OCI-LY7 (cell line): ENCODE results near the gene CSNK1A1L. TPM values are rescaled to one million over a fixed set of nuclear protein-coding genes. Genes with fewer than 3 reads are reported as not detected.

Experiments
- BruUV-seq: library from RNA; stranded (reverse); fragments of 400-500 nt; replicated peaks from 2 replicates; lab custom pipeline; 2021; lab: Mats Ljungman, UMichigan
- CTCF ChIA-PET: fragments of 300-600 bp; sonication (Branson Sonifier 250); formaldehyde crosslinking; loops from one replicate; lab custom pipeline; 2022; ENCODE audit warnings: antibody characterized with exemption; ENCODE audit not compliant: unreplicated experiment; lab: Charles Lee
- POLR2A ChIA-PET: fragments of 300-600 bp; sonication (Branson Sonifier 250); formaldehyde crosslinking; loops from one replicate; lab custom pipeline; 2022; ENCODE audit warnings: antibody characterized with exemption; lab: Charles Lee
- DNase-seq: peaks from one replicate; pipeline ENCODE4 v3.0.0-alpha.2; 2015; ENCODE audit warnings: low spot score
- H2AFZ ChIP-seq: fragments of 200-600 bp; sonication (generic), shearing (Covaris generic); 2 replicates; pipeline ENCODE4 v1.6.1; 2014; ENCODE audit warnings: mild to moderate bottlenecking, antibody characterized with exemption, low read length, moderate library complexity
- H3K27ac ChIP-seq: fragments of 200-600 bp; sonication (generic); 2 replicates; pipeline ENCODE4 v1.5.1; 2014; ENCODE audit warnings: mixed run types, low read depth, mild to moderate bottlenecking, moderate library complexity, low read length, inconsistent platforms; ENCODE audit not compliant: poor library complexity, severe bottlenecking
- H3K36me3 ChIP-seq: fragments of 200-600 bp; sonication (generic); 2 replicates; pipeline ENCODE4 v1.6.1; 2014; ENCODE audit warnings: mild to moderate bottlenecking, antibody characterized with exemption, low read length, moderate library complexity, mixed read lengths; ENCODE audit not compliant: insufficient read depth
- H3K4me1 ChIP-seq: fragments of 200-600 bp; sonication (generic); 2 replicates; pipeline ENCODE4 v1.5.1; 2014; ENCODE audit warnings: mild to moderate bottlenecking, low read length; ENCODE audit not compliant: insufficient read depth, poor library complexity, severe bottlenecking
- H3K4me2 ChIP-seq: fragments of 200-600 bp; sonication (generic); 2 replicates; pipeline ENCODE4 v1.6.1; 2014; ENCODE audit warnings: mild to moderate bottlenecking, low read length
- H3K4me3 ChIP-seq: fragments of 200-600 bp; sonication (generic); 2 replicates; pipeline ENCODE4 v1.5.1; 2014; ENCODE audit warnings: mild to moderate bottlenecking, low read depth, low read length; ENCODE audit not compliant: poor library complexity, severe bottlenecking
- H3K79me2 ChIP-seq: fragments of 200-600 bp; sonication (generic); 2 replicates; pipeline ENCODE4 v1.6.1; 2016; ENCODE audit warnings: low read depth, mild to moderate bottlenecking, low read length, moderate library complexity, mixed read lengths; ENCODE audit not compliant: insufficient read depth
- H3K9me2 ChIP-seq: fragments of 200-600 bp; sonication (generic); 2 replicates; pipeline ENCODE4 v1.6.1; 2016; ENCODE audit warnings: mild to moderate bottlenecking, low read length, mixed read lengths; ENCODE audit not compliant: insufficient read depth
- H3K9me3 ChIP-seq: fragments of 200-600 bp; sonication (generic); 2 replicates; pipeline ENCODE4 v1.6.1; 2014; ENCODE audit warnings: mild to moderate bottlenecking, mixed run types, low read length, mixed read lengths
- H4K20me1 ChIP-seq: fragments of 200-600 bp; sonication (generic); 2 replicates; pipeline ENCODE4 v1.6.1; 2014; ENCODE audit warnings: mild to moderate bottlenecking, antibody characterized with exemption, low read length, moderate library complexity, mixed read lengths; ENCODE audit not compliant: insufficient read depth
- EZH2phosphoT487 ChIP-seq: fragments of 200-600 bp; sonication (generic); IDR thresholded peaks from 2 replicates; pipeline ENCODE4 v1.6.1; 2018; ENCODE audit warnings: low read depth, borderline replicate concordance, mild to moderate bottlenecking, mixed run types, antibody characterized with exemption, low read length, moderate library complexity, mixed read lengths
- intact Hi-C: fragments of 100-400 bp; cut with micrococcal nuclease; formaldehyde crosslinking; loops from one replicate; pipeline ENCODE4 v1.10.0; 2022; ENCODE audit not compliant: unreplicated experiment
- total RNA-seq, 2 experiments: library from RNA; depleted of rRNA in 1 of 2; stranded (reverse); fragments of >200 nt in 1 of 2; shearing (Covaris generic) in 1 of 2; gene quantifications; 2 replicates each; pipeline ENCODE4 v1.2.3, GENCODE V29; 2014 to 2022
- TF ChIP-seq, protein P1 (sequence below): fragments of 200-600 bp; sonication (generic); conservative IDR thresholded peaks from 2 replicates; pipeline ENCODE4 v1.5.1; 2014; ENCODE audit warnings: mild to moderate bottlenecking, antibody characterized with exemption, low read length, moderate library complexity, mixed read lengths

The CSNK1A1L gene
- total RNA-seq, 2 experiments from 2014 or later, result not detected

GRCh38 chr13:37144661-37145060 lies 39.2 kb upstream of the CSNK1A1L start:
- ChIA-PET CTCF (no interaction called here), POLR2A (no interaction called here)
- H3K27ac ChIP-seq, result no peak overlapping the region
- H3K4me3 ChIP-seq, result no peak overlapping the region
- no peaks in the 10 kb centered on the region for H3K79me2 ChIP-seq
- TF ChIP-seq, protein P1, sequence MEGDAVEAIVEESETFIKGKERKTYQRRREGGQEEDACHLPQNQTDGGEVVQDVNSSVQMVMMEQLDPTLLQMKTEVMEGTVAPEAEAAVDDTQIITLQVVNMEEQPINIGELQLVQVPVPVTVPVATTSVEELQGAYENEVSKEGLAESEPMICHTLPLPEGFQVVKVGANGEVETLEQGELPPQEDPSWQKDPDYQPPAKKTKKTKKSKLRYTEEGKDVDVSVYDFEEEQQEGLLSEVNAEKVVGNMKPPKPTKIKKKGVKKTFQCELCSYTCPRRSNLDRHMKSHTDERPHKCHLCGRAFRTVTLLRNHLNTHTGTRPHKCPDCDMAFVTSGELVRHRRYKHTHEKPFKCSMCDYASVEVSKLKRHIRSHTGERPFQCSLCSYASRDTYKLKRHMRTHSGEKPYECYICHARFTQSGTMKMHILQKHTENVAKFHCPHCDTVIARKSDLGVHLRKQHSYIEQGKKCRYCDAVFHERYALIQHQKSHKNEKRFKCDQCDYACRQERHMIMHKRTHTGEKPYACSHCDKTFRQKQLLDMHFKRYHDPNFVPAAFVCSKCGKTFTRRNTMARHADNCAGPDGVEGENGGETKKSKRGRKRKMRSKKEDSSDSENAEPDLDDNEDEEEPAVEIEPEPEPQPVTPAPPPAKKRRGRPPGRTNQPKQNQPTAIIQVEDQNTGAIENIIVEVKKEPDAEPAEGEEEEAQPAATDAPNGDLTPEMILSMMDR, result no peak
- TF ChIP-seq EZH2phosphoT487, result no peak
- no peak overlapping the region for H3K4me2 ChIP-seq
- no peaks in the 10 kb centered on the region for H3K9me3 ChIP-seq
- BruUV-seq, result no TSS peak
- H2AFZ ChIP-seq, result no peak overlapping the region
- no peaks in the 10 kb centered on the region for H3K4me1 ChIP-seq
- no peaks in the 10 kb centered on the region for H4K20me1 ChIP-seq
- H3K9me2 ChIP-seq, result no peaks in the 10 kb centered on the region
- no peaks in the 10 kb centered on the region for H3K36me3 ChIP-seq
- DNase-seq, result no peak
- intact Hi-C loops, result no loop called here

DNA sequence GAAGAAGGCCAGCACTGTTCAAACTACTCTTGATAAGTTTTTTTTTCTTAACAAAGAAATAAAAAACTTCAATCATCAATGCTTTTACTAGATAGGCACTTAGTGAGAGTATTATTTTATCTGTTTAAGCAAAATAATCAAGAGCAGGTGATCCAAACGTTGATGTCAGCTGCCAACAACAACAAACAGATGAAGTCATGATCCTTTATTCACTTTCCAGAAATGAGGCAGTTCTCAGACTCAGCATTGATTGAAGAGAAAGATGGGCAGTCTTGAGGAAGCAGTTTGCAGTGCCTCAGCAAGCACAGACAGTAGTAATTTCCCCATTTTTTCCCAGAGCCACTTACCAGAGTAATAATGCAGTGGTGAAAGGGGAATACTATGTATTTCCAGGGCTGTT lies 38.4 kb upstream of the CSNK1A1L start:
- POLR2A ChIA-PET, result no interaction called here

DNA sequence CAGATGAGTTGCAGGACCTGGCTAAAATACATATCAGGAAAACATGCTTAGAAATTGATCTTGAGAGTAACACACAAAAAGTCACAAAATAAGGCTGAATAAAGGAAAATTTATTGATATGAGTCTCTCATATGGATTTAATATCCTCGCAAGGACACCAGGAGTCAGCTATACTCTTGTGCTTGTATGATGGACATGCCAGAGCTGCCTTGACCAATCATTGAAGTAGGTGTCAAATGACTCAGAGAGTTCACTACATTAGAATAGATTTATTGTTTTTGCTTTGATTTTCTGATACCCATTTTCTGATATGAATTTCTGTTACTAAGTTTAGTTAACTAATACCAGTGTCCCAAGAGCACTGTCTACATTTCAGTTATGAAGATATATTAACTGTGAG lies 37.4 kb upstream of the CSNK1A1L start:
- Histone ChIP-seq H3K9me3 (no peaks in the 10 kb centered on the region), H3K4me3 (no peak overlapping the region), H3K9me2 (no peaks in the 10 kb centered on the region), H3K4me2 (no peak overlapping the region), H2AFZ (no peak overlapping the region), H3K36me3 (no peaks in the 10 kb centered on the region), H4K20me1 (no peaks in the 10 kb centered on the region), H3K79me2 (no peaks in the 10 kb centered on the region), H3K27ac (no peak overlapping the region), H3K4me1 (no peaks in the 10 kb centered on the region)
- DNase-seq, result no peak
- no TSS peak for BruUV-seq
- TF ChIP-seq, protein P1, result no peak
- no peak for TF ChIP-seq EZH2phosphoT487
- POLR2A ChIA-PET, result no interaction called here
- CTCF ChIA-PET, result no interaction called here
- intact Hi-C loops, result no loop called here

More for the DNA sequence above, 38.4 kb upstream of the CSNK1A1L start:
- Histone ChIP-seq H3K79me2 (no peaks in the 10 kb centered on the region), H3K4me1 (no peaks in the 10 kb centered on the region), H3K27ac (no peak overlapping the region), H3K9me2 (no peaks in the 10 kb centered on the region), H3K4me3 (no peak overlapping the region), H2AFZ (no peak overlapping the region), H3K4me2 (no peak overlapping the region), H4K20me1 (no peaks in the 10 kb centered on the region), H3K36me3 (no peaks in the 10 kb centered on the region), H3K9me3 (no peaks in the 10 kb centered on the region)
- CTCF ChIA-PET, result no interaction called here
- no TSS peak for BruUV-seq
- intact Hi-C loops, result no loop called here
- DNase-seq, result no peak
- TF ChIP-seq, protein P1, result no peak
- no peak for TF ChIP-seq EZH2phosphoT487
